HepG2 (cell line): Measurements from ENCODE around the gene NDUFS2. TPM values are rescaled to one million over a fixed set of nuclear protein-coding genes. Genes with fewer than 3 reads are reported as not detected.

ENCODE experiments used
- ATF6 ChIP-seq: sonication (generic); formaldehyde crosslinking; conservative IDR thresholded peaks from 2 replicates; pipeline ENCODE4 v1.4.0; 2020; ENCODE audit warnings: missing genetic modification reagents
- CCDC6 ChIP-seq: sonication (generic); formaldehyde crosslinking; IDR thresholded peaks from 2 replicates; pipeline ENCODE4 v1.8.1; 2022; ENCODE audit warnings: mild to moderate bottlenecking, missing genetic modification reagents, moderate library complexity
- CHCHD3 ChIP-seq: sonication (generic); formaldehyde crosslinking; IDR thresholded peaks from 2 replicates; pipeline ENCODE4 v1.8.0; 2022; ENCODE audit warnings: mild to moderate bottlenecking, missing genetic modification reagents, moderate library complexity
- HOXA3 ChIP-seq: sonication (generic); formaldehyde crosslinking; IDR thresholded peaks from 2 replicates; pipeline ENCODE4 v1.5.0; 2020; ENCODE audit warnings: missing genetic modification reagents
- ISL2 ChIP-seq: sonication (generic); formaldehyde crosslinking; IDR thresholded peaks from 2 replicates; pipeline ENCODE4 v1.5.0; 2020; ENCODE audit warnings: missing genetic modification reagents
- MTA3 ChIP-seq: sonication (generic); formaldehyde crosslinking; IDR thresholded peaks from 2 replicates; pipeline ENCODE4 v1.4.0; 2020; ENCODE audit warnings: missing genetic modification reagents
- RELA ChIP-seq: sonication (generic); formaldehyde crosslinking; IDR thresholded peaks from 2 replicates; pipeline ENCODE4 v1.4.0; 2020; ENCODE audit warnings: missing genetic modification reagents
- RFXAP ChIP-seq: sonication (generic); formaldehyde crosslinking; IDR thresholded peaks from 2 replicates; pipeline ENCODE4 v1.4.0; 2020; ENCODE audit warnings: missing genetic modification reagents, borderline replicate concordance
- SMAD9 ChIP-seq: sonication (generic); formaldehyde crosslinking; IDR thresholded peaks from 2 replicates; pipeline ENCODE4 v1.5.1; 2020; ENCODE audit warnings: mild to moderate bottlenecking, missing genetic modification reagents
- TSC22D2 ChIP-seq: sonication (generic); formaldehyde crosslinking; IDR thresholded peaks from 2 replicates; pipeline ENCODE4 v1.5.1; 2020; ENCODE audit warnings: missing genetic modification reagents, mild to moderate bottlenecking, borderline replicate concordance
- ZFY ChIP-seq: sonication (generic); formaldehyde crosslinking; IDR thresholded peaks from 2 replicates; pipeline ENCODE4 v1.4.0; 2020; ENCODE audit warnings: missing genetic modification reagents
- ZNF432 ChIP-seq: sonication (generic); formaldehyde crosslinking; IDR thresholded peaks from 2 replicates; pipeline ENCODE4 v1.5.0; 2020; ENCODE audit warnings: missing genetic modification reagents, mild to moderate bottlenecking, borderline replicate concordance
- ZNF460 ChIP-seq: sonication (generic); formaldehyde crosslinking; IDR thresholded peaks from 2 replicates; pipeline ENCODE4 v1.5.1; 2020; ENCODE audit warnings: missing genetic modification reagents, mild to moderate bottlenecking, borderline replicate concordance
- ZNF550 ChIP-seq: sonication (generic); formaldehyde crosslinking; IDR thresholded peaks from 2 replicates; pipeline ENCODE4 v1.4.0; 2020; ENCODE audit warnings: mild to moderate bottlenecking, missing genetic modification reagents, borderline replicate concordance
- ZNF552 ChIP-seq: sonication (generic); formaldehyde crosslinking; IDR thresholded peaks from 2 replicates; pipeline ENCODE4 v1.9.0; 2022; ENCODE audit warnings: missing genetic modification reagents, mild to moderate bottlenecking, borderline replicate concordance
- ZNF577 ChIP-seq: sonication (generic); formaldehyde crosslinking; IDR thresholded peaks from 2 replicates; pipeline ENCODE4 v1.4.0; 2020; ENCODE audit warnings: mild to moderate bottlenecking, low read depth, missing genetic modification reagents, borderline replicate concordance
- ZNF598 ChIP-seq: sonication (generic); formaldehyde crosslinking; IDR thresholded peaks from 2 replicates; pipeline ENCODE4 v1.5.1; 2020; ENCODE audit warnings: mild to moderate bottlenecking, missing genetic modification reagents, borderline replicate concordance
- polyA plus RNA-seq, 8 experiments: library from polyadenylated mRNA; depleted of rRNA in 3 of 8; stranded (reverse) in 7 of 8; unstranded in 1 of 8; fragments of >200 nt; fragmentation: Illumina TruSeq in 4 of 8; extraction: Trizol in 4 of 8; gene quantifications; 2 replicates each; pipeline versions ENCODE4 v1.2.1 to v1.2.3, GENCODE V29; 2011 to 2016; ENCODE audit warnings: low read depth in 4 of 8, missing spikeins in 1 of 8, mixed read lengths in 1 of 8; ENCODE audit not compliant: insufficient read depth in 1 of 8
- total RNA-seq, 5 experiments: library from RNA; depleted of rRNA; stranded (reverse); fragments of >200 nt; fragmentation: Illumina TruSeq; extraction: Trizol; gene quantifications; 2 replicates each; pipeline ENCODE4 v1.2.3, GENCODE V29; 2016; ENCODE audit warnings: low read depth in 1 of 5
- TF ChIP-seq, protein P1 (sequence below): sonication (generic); formaldehyde crosslinking; IDR thresholded peaks from 2 replicates; pipeline ENCODE4 v1.5.0; 2020; ENCODE audit warnings: mild to moderate bottlenecking, missing genetic modification reagents
- TF ChIP-seq, protein P2 (sequence below): sonication (generic); formaldehyde crosslinking; IDR thresholded peaks from 2 replicates; pipeline ENCODE4 v1.5.0; 2020; ENCODE audit warnings: mild to moderate bottlenecking, missing genetic modification reagents, moderate library complexity
- TF ChIP-seq, protein P3 (sequence below), 2 experiments: fragments of 450-650 bp in 1 of 2; sonication (generic) in 1 of 2; formaldehyde crosslinking; IDR thresholded peaks; 2 replicates each; pipeline versions ENCODE4 v1.5.0 to v1.8.0; 2020 to 2022; ENCODE audit warnings: mild to moderate bottlenecking in 1 of 2, missing genetic modification reagents in 1 of 2

NDUFS2 gene
- total and polyA plus RNA-seq, 2 of the 13 experiments (the other 11 are each of a cell fraction or from before 2014, with no cell fraction given): 89.9 to 118 TPM

DNA sequence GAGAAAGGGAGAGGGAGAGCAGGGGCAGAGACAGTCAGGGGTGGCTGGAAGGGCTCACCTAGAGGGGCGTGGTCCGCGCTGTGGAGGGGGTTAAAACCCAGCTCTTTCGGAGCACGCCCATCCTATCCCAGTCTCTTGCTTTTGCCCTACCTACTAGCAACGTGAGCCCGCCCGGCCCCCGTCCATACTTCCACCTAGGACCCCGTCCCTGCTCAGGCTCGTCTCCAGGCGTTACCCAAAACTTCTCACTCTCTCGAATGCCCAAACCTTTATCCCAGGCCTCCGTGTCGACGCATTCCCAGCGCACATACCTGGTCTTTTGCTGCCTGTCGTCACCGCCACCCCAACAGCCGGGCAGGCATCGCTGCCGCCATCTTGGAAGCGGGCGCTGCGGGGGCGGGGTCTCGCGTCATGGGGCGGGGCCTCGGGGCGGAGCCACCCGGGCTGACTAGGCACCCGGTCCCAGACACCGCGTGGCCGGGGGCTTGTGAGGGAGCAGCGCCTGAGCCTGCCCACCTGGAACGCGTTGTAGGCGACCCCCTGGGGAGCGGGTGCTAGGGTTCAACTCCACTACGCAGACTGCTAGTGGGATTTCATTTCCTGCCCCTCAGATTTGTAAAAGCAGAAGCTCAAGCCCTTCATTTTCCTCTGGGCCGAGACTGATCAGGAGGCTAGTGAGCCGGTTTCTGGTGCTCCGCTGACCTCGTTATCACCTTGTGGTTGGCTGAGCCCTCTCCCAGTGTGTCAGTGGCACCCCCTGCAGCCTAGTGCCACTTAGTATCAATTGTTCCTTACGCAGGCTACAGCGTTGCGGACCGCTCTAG, 24.8 kb upstream of the NDUFS2 start, which contains the start of gene B4GALT3 (continued):
- TF ChIP-seq, protein P1, sequence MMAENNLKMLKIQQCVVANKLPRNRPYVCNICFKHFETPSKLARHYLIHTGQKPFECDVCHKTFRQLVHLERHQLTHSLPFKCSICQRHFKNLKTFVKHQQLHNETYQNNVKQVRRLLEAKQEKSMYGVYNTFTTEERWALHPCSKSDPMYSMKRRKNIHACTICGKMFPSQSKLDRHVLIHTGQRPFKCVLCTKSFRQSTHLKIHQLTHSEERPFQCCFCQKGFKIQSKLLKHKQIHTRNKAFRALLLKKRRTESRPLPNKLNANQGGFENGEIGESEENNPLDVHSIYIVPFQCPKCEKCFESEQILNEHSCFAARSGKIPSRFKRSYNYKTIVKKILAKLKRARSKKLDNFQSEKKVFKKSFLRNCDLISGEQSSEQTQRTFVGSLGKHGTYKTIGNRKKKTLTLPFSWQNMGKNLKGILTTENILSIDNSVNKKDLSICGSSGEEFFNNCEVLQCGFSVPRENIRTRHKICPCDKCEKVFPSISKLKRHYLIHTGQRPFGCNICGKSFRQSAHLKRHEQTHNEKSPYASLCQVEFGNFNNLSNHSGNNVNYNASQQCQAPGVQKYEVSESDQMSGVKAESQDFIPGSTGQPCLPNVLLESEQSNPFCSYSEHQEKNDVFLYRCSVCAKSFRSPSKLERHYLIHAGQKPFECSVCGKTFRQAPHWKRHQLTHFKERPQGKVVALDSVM: no peak
- TF ChIP-seq MTA3 (no peak), SMAD9 (CRISPR knock-in tag) (0 out of 2 replicates have a peak, but pooled peaks have one; percentile 43), CCDC6 (no peak), ATF6 (CRISPR knock-in tag) (peak; percentile 89), RFXAP (CRISPR knock-in tag) (no peak; the same call in 1 of the 2 replicates), RELA (CRISPR knock-in tag) (peak; percentile 47; the same call in 1 of the 2 replicates), TSC22D2 (no peak; the same call in 1 of the 2 replicates), ZNF598 (CRISPR knock-in tag) (peak; percentile 65; the same call in 1 of the 2 replicates), ZFY (CRISPR knock-in tag) (peak; percentile 89), ZNF552 (no peak; the same call in 1 of the 2 replicates), CHCHD3 (CRISPR knock-in tag) (0 out of 2 replicates have a peak, but pooled peaks have one; percentile 72), ISL2 (CRISPR knock-in tag) (0 out of 2 replicates have a peak, but pooled peaks have one; percentile 31), ZNF550 (CRISPR knock-in tag) (0 out of 2 replicates have a peak, but pooled peaks have one; percentile 16), ZNF432 (CRISPR knock-in tag) (peak; percentile 53; the same call in 1 of the 2 replicates), ZNF460 (CRISPR knock-in tag) (no peak), HOXA3 (CRISPR knock-in tag) (peak; percentile 98), ZNF577 (CRISPR knock-in tag) (0 out of 2 replicates have a peak, but pooled peaks have one; percentile 24)
- TF ChIP-seq, protein P2, sequence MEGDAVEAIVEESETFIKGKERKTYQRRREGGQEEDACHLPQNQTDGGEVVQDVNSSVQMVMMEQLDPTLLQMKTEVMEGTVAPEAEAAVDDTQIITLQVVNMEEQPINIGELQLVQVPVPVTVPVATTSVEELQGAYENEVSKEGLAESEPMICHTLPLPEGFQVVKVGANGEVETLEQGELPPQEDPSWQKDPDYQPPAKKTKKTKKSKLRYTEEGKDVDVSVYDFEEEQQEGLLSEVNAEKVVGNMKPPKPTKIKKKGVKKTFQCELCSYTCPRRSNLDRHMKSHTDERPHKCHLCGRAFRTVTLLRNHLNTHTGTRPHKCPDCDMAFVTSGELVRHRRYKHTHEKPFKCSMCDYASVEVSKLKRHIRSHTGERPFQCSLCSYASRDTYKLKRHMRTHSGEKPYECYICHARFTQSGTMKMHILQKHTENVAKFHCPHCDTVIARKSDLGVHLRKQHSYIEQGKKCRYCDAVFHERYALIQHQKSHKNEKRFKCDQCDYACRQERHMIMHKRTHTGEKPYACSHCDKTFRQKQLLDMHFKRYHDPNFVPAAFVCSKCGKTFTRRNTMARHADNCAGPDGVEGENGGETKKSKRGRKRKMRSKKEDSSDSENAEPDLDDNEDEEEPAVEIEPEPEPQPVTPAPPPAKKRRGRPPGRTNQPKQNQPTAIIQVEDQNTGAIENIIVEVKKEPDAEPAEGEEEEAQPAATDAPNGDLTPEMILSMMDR (CRISPR knock-in tag): peak; percentile 78
- TF ChIP-seq, protein P3, sequence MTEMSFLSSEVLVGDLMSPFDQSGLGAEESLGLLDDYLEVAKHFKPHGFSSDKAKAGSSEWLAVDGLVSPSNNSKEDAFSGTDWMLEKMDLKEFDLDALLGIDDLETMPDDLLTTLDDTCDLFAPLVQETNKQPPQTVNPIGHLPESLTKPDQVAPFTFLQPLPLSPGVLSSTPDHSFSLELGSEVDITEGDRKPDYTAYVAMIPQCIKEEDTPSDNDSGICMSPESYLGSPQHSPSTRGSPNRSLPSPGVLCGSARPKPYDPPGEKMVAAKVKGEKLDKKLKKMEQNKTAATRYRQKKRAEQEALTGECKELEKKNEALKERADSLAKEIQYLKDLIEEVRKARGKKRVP (CRISPR knock-in tag; IDR thresholded peaks at IDR 0.05): peak in 1 of 2 experiments; percentile 68; a peak in 2 of 4 replicates
